Measurements from ENCODE around the gene ACBD6.

GRCh38 chr1:180456191-180456590 lies 46.2 kb downstream of the ACBD6 start:
- TF ChIP-seq POLR2A (IDR thresholded peaks at IDR 0.05): no peak
- no peak for TF ChIP-seq CTCF (IDR thresholded peaks at IDR 0.05)

Measured in lower leg skin (tissue), 3 donors.